Bone marrow (tissue), 2 donors: Measurements from ENCODE around the gene OCA2.

Experiments
- DNase-seq, 2 donors: peaks; one replicate each; lab custom pipeline; 2025; lab: John Stamatoyannopoulos, UW

Gene OCA2

GRCh38 chr15:28104326-28104725, 5.2 kb upstream of the OCA2 start:
- no peak for DNase-seq

- no peak for DNase-seq
These were observed 4.7 kb upstream of the OCA2 start for GRCh38 chr15:28103831-28104230.

GRCh38 chr15:28101983-28102441, 2.9 kb upstream of the OCA2 start:
- DNase-seq = no peak

DNA sequence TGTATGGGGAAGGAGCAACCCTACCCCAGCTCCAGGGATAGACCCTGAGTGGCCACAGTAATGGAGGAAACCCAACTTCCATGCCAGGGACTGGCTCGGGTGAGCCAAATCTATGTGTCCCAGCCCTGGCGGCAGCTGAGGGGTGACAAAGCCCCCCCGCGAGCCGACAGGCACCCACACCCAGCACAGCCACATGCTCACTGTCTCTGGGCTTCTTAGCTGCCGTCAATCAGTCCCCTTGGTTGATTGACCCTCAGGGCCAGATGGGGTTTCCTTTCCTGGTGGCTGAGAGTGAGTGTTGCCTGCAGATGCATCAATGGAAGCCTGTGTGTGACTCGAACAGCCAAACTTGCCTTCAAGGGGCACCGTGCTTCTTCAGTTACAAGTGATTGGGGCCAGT, 2.1 kb upstream of the OCA2 start:
- no peak for DNase-seq

DNA sequence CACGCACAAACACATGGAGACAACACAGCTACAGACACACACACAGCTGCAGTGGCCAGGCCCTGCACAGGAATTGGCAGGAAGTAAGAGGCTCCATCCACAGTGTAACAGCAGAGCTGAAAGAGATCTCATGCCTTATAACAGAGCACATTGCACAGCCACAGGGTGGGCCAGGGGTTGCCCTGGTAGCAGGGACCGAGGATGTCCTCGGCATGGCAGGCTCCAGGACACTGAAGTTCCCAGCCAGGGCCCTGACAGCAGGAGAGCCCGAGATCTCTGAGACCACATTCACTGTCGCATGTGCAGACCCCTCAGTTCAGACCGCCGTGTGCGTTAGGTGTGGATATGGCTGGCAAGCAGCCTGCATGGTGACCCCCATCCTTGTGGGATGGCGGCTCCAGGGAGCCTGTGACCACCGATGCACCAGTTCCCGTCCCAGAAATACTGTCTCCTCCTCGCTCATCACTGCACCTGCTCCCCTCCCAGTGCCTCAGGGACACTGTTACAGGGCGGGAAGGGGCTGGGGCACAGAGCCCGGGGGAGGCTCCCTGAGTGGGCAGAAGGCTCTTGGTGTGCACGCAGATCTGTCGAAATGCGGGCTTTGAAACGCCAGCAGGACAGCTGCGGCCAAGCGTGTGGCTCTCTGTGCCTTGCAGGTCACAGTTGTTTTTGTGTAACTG, 1.5 kb upstream of the OCA2 start:
- no peak for DNase-seq

- DNase-seq = no peak
These were observed 533 bp upstream of the OCA2 start for GRCh38 chr15:28099555-28100140.

- DNase-seq = no peak
These were observed 752 bp downstream of the OCA2 start for GRCh38 chr15:28098360-28098765.

DNA sequence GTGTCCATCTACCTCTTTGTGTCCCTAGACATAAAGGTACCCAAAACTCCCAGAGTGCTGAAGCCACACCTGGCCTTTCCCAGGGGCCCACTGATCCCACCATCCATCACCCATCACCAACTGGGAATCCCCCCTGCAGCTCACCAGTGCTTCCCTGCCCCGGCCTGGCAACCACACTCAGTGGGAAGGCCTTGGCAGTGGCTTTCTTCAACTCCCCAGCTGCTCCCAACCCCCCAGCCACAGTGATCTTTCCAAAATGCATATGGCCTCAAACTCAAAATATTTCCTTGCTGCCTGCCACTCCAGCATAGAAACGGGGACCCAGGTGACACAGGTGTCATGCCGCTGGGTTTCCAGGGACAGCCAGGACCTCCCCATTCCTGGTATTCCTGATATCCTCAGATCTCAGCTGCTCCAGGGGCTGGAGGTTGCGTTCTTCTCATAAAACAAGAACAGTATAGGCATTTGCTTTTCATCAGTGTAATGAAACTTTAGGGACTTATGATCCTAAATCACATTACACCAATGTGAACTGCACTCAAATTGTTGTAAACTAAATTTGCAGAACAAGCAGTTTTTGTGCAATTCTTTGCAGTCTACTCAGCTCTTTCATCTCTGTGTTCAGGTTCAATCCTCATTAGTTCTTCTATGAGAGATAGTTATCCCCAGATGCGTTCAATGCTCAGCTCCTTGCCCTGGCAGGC, 1.3 kb downstream of the OCA2 start:
- DNase-seq = no peak

DNA sequence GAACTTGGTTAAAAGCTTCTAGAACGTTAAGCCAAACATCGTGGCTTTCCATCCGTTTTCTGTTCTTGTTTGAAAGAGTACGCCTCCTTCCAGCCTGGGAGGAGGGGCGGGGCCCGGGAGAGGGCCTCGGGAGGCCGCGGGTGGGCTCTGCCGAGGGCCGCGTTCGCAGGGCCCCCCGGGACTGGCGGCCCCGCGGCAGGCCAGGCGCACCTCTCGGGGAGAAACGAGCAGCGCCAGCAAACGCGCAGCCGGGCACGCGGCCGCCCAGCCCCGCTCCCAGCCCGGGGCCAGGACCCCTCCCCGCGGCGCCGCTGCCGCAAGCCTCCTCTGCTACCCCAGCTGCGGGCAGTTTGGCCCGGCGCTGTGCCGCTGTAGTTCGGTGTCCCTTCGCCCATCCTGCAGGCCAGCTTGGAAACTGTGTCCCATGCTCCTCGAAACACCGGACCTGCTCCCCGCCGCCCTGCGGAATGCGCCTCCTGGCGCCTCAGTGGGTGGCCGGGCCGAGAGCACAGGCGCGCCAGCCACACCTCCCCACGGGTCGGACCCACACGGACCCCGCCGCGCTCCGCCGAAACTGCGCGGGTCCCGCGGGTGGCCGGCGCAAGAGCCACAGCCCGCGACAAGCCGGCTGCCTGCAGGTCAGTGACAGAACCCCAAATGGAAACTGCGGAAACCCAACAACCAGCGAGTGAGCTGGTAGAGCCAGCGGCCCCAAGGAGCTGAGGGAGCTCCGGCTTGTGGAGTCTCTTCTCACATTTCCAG, 2.3 kb downstream of the OCA2 start:
- DNase-seq = no peak

DNA sequence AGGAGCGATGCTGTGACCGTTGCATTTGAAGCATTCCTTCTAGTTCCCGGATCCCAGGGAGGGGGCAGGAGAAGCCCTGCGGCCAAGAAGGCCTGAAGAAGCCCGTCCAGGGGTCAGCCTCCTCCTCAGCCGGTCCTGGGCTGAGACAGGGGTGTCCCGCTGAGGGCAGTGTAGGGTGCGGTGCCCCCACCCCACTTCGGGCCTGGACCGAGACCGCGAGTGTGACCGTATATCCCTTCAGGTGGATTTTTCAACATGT, 2.8 kb downstream of the OCA2 start:
- no peak for DNase-seq

GRCh38 chr15:28094732-28095521, 4.2 kb downstream of the OCA2 start:
- no peak for DNase-seq

DNA sequence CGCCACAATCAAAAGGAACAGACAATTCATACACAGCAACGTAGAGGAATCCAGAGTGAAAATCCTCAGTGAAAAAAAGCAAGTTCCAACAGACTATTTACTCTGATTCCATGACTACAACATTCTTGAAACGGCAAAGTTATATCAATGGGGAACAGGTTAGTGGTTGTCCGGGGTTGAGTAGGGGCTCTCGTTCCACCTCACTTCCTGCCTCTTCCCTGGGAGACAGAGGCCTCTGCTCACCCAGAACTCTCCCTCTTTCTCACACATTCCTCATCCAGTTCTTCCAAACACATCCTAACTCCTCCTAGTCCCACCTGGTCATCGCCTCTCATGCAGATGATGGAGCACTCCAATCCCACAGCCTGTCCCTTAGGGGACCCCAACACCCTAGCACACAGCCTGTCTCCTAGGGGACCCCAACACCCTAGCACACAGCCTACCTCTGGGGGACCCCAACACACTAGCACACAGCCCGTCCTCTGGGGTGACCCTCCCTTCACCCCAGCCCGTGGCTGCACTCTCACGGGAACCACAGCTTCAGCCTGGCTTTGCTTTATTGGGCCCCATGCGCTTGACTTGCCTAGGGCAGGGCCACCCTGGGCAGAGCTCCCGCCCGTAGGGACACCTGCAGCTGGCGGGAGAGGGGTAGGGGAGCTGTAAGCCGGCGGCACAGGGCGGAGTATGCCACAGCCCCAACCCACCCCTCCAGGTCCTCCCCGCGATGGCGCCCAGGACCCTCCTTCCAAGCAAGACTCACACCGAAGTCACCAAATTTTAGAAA, 5.2 kb downstream of the OCA2 start:
- DNase-seq = no peak

- no peak for DNase-seq
These were observed 7.8 kb downstream of the OCA2 start for GRCh38 chr15:28091313-28091712.

DNA sequence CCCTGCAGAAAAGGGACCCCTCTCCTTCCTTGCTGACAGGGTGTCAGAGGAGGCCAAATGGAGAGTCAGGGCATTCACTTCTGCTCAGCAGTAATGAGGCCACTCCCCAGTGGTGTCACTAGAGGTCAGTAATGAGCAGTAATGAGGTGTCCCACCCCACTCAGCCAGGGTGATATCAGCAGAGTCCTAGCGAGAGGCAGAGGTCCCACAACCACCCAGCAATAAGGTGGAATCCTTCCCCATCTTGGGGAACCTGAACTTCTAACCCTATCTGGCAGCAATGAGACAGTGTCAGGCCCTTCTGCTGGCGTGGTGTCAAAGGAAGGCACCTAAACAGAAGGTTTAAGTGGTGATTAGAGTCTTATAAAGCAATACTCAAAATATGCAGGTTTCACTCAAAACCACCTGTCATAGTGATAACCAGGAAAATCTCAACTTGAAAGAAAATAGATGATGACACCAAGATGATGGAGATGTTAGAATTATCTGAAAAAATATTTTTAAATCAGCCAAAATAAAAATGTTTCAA, 12.9 kb downstream of the OCA2 start:
- DNase-seq = peak in 1 of 2 donors; percentile 26

DNA sequence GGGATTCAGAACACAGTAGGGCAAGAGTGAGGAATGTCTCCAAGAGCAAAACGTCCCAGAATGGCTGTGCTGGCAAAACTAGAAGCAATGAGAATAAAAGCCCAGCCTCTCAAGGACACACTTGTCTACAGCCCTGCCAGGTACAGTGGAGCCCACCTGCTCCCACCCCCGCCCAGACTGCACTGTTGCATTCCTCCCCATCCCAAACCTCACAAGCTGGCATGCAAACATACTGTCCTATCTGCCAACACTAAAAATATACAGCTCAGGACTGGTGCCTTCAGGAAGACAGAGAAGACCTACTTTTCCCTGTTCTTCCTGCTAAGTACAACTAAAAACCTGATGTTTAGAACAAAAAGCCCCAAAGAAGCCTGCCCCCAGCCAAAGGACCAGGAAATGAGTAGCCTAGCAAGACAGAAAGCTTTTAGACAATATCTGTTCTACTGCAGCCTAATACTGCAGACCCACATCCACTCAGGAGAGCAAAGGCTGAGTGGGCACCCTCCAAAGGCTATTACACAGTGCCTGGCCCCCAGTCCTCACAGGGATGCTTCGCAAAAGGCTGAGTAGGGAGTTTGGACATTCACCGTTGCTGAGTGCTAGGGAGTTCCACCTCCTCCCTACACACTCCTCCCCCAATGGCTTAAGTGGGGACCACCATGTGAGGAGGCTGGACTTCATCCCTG, 13.5 kb downstream of the OCA2 start:
- no peak for DNase-seq

DNA sequence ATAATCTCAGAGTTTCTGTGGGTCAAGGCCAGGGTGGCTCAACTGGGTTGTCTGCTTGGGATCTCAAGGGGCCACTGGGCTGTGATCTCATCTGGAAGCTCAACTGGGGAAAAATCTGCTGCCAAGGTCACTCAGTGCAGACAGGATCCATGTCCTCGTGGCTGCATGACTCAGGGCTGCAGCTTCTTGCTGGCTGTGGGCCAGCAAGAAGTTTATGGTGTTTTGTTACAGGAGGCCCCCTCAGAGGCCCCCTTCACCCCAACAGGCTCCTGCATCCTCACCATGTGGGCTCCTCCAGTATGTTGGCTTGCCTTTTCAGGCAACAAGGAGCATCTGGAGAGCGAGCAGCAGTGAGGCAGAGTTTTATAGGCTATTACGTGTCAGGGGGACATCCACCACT, 14.6 kb downstream of the OCA2 start:
- DNase-seq = no peak

DNA sequence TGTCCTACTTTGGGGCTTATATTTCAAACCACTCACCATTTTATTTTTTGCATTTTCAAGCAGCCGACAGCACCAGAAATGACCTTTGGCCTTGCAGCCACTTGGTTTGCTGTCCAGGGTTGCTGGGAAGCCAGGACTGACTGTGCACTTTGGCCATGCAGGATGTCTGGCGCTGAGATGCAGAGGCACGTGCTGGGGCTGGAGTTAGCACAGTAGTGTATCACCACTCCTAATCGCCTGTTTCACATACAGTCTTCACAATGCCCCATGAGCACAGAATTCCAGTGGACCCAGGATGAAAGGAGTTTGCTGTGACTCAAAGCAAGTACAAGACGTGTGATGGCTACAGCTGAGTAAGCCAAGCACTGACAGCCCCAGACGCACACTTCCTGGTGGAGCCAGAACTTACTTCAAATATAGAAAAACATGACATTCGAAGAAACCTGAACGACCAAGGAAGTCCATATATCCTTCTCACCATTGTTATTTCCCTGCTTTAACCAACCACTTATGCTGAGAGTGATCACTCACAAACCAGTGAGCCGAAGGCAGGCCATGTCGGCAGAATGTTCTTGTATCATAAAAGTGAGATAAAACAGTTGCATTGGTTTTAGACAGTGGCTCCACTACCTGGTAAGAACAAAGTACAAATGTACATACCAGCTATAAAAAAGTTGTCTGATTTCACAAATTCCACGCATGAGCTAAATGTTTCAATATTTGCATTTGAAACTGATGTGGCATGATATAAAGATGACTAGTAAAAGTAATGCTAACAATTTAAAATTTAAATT, 16.0 kb downstream of the OCA2 start:
- DNase-seq = no peak

- no peak for DNase-seq
These were observed 17.5 kb downstream of the OCA2 start for GRCh38 chr15:28081594-28081993.

- DNase-seq = no peak
These were observed 18.7 kb downstream of the OCA2 start for GRCh38 chr15:28080386-28080785.
